Epithelial cell of esophagus (primary cell): Measurements from ENCODE around the gene ZNF628.

Source experiments
- DNase-seq: peaks from one replicate; pipeline ENCODE4 v3.0.0; 2010; ENCODE audit warnings: low read depth
- H3K4me3 ChIP-seq: 2 replicates; pipeline ENCODE4 v1.5.1; 2011; ENCODE audit warnings: mild to moderate bottlenecking, low read length, control low read depth
- CTCF ChIP-seq: IDR thresholded peaks from 2 replicates; pipeline ENCODE4 v1.5.1; 2011; ENCODE audit warnings: low read depth, mild to moderate bottlenecking, low read length, control low read depth, inconsistent platforms; ENCODE audit not compliant: insufficient read depth; ENCODE audit errors: missing control alignments

ZNF628 gene

GRCh38 chr19:55484593-55485438, 8.4 kb downstream of the ZNF628 start, which contains the start of gene NAT14:
Gene NAT14, plus strand, starts transcription at chr19:55485188. Its CDS starts 521 bp downstream, at chr19:55485709.
- TF ChIP-seq CTCF = no peak
- H3K4me3 ChIP-seq = peak within 1 kb of the TSS; percentile 69
- peak; percentile 37 for DNase-seq

- no peak for DNase-seq
- H3K4me3 ChIP-seq = peak overlapping the region; percentile 69
- TF ChIP-seq CTCF = no peak
These were observed 9.1 kb downstream of the ZNF628 start for GRCh38 chr19:55485439-55486011.

- TF ChIP-seq CTCF = no peak
- no peak overlapping the region for H3K4me3 ChIP-seq
- DNase-seq = no peak
These were observed 9.9 kb downstream of the ZNF628 start for GRCh38 chr19:55486043-55486970.

GRCh38 chr19:55486971-55487923, 10.8 kb downstream of the ZNF628 start:
- TF ChIP-seq CTCF = no peak
- peak; percentile 87 for DNase-seq
- no peak overlapping the region for H3K4me3 ChIP-seq

- H3K4me3 ChIP-seq = no peak within 1 kb of the TSS
- no peak for DNase-seq
- TF ChIP-seq CTCF = no peak
These were observed 11.7 kb downstream of the ZNF628 start, which contains the start of gene SSC5D for GRCh38 chr19:55487924-55488687. Gene SSC5D, plus strand, starts transcription at chr19:55488436. Its CDS starts 154 bp downstream, at chr19:55488590.
